Epithelial cell of esophagus (primary cell): Measurements from ENCODE around the gene SERINC5.

Source experiments
- DNase-seq: peaks from one replicate; pipeline ENCODE4 v3.0.0; 2010; ENCODE audit warnings: low read depth
- H3K4me3 ChIP-seq: 2 replicates; pipeline ENCODE4 v1.5.1; 2011; ENCODE audit warnings: mild to moderate bottlenecking, low read length, control low read depth
- TF ChIP-seq, protein P1 (sequence below): IDR thresholded peaks from 2 replicates; pipeline ENCODE4 v1.5.1; 2011; ENCODE audit warnings: low read depth, mild to moderate bottlenecking, low read length, control low read depth, inconsistent platforms; ENCODE audit not compliant: insufficient read depth; ENCODE audit errors: missing control alignments

Gene SERINC5

GRCh38 chr5:80129146-80129545, 126.7 kb downstream of the SERINC5 start:
- no peak for DNase-seq
- TF ChIP-seq, protein P1, sequence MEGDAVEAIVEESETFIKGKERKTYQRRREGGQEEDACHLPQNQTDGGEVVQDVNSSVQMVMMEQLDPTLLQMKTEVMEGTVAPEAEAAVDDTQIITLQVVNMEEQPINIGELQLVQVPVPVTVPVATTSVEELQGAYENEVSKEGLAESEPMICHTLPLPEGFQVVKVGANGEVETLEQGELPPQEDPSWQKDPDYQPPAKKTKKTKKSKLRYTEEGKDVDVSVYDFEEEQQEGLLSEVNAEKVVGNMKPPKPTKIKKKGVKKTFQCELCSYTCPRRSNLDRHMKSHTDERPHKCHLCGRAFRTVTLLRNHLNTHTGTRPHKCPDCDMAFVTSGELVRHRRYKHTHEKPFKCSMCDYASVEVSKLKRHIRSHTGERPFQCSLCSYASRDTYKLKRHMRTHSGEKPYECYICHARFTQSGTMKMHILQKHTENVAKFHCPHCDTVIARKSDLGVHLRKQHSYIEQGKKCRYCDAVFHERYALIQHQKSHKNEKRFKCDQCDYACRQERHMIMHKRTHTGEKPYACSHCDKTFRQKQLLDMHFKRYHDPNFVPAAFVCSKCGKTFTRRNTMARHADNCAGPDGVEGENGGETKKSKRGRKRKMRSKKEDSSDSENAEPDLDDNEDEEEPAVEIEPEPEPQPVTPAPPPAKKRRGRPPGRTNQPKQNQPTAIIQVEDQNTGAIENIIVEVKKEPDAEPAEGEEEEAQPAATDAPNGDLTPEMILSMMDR, result no peak
- no peak overlapping the region for H3K4me3 ChIP-seq

DNA sequence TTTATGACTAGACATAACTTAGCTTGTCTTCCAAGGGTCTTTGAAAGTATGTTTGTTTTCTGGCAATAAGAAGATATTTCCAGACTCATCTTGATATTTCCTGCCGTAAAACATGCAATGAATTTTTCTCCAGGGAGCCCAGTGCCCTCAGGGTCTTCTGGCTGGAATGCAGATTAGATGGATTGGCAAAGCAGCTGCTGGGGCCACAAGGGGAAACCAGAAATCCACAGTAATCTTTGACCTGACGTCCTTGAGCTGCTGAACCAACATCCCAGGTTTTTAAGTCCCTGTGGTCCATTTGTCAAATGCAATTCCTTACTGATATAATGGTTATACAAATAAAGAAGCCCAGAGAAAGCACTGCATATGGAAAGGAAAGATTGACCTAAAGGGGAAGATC, 127.7 kb downstream of the SERINC5 start:
- no peak for DNase-seq
- H3K4me3 ChIP-seq, result no peak overlapping the region
- TF ChIP-seq, protein P1, result no peak

DNA sequence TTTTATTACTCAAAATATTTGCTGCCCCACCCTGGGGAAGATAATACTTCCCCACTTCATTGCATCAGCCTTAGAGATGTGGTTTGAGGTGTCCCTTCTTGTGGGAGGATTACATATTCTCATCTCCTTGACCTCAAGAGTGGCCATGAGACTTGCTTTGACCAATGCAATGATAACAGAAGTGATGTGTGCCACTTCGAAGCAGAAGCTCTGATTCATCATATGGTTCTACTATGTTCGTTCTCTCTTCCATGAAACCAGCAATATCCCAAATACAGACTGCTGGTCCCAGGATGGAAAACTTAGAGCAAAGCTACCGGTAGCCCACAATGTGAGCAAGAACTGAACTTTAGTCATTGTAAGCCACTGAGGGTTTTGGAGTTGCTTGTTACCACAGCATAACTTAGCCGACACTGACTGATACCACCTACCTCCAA, 128.7 kb downstream of the SERINC5 start:
- H3K4me3 ChIP-seq, result no peak overlapping the region
- TF ChIP-seq, protein P1, result no peak
- no peak for DNase-seq

DNA sequence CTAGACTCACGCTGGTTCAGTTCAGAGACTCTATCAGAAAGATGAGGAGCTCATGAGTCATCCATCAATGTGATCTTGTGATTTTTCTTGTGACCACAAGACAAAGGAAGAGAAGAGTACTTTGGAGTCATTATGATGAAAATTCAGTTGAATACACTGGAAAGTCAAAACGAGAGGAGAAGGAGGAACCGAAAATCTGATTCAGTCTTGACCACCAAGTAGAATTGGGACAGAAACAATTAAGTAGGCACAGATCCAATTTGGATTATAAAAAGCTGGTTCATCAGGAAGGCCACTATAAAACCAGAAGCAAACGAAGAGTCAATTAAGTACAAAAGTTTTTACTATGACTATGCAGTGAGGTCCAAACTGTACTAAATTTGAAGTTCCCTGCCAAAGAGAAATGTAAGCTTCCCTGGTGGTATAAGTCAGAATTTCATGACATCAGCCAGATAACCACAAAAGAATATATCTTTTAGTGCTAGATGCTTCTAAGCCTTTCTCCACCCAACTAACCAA, 129.8 kb downstream of the SERINC5 start:
- TF ChIP-seq, protein P1, result no peak
- DNase-seq, result peak; percentile 62
- no peak overlapping the region for H3K4me3 ChIP-seq

GRCh38 chr5:80125022-80125961, 130.6 kb downstream of the SERINC5 start:
- no peak overlapping the region for H3K4me3 ChIP-seq
- no peak for DNase-seq
- TF ChIP-seq, protein P1, result no peak

GRCh38 chr5:80124121-80124918, 131.5 kb downstream of the SERINC5 start:
- H3K4me3 ChIP-seq, result no peak overlapping the region
- TF ChIP-seq, protein P1, result no peak
- no peak for DNase-seq
